ENCODE measurements around the gene CTNNA2.

- TF ChIP-seq POLR2A (IDR thresholded peaks at IDR 0.05) (no peak), CTCF (IDR thresholded peaks at IDR 0.05) (no peak)
Measured at GRCh38 chr2:80075719-80076118, 562.9 kb downstream of the CTNNA2 start.
